ENCODE results near the gene ZBTB46. TPM values are rescaled to one million over a fixed set of nuclear protein-coding genes. Genes with fewer than 3 reads are reported as not detected.
A peak's percentile ranks its signal among the peaks of the same experiment; 100 is the strongest.
"Not testable (repeated sequence)": the region's sequence is repeated elsewhere in the genome, so short reads cannot be mapped to it uniquely, and the experiment has no call there.

The ZBTB46 gene
- total RNA-seq, result 13.1 TPM
- long read RNA-seq, partial matches to known transcripts, result 10 of 29 reads
- long read RNA-seq, other reads (novel, unspliced or antisense), result 19 of 29 reads

GRCh38 chr20:63830841-63831588, at the start of gene ZBTB46:
Gene ZBTB46, minus strand, starts transcription at chr20:63831264. Its CDS starts 40,507 bp downstream, at chr20:63790757.
- intact Hi-C loops (cut with micrococcal nuclease), result no loop called here
- DNase-seq (peak; percentile 88), ATAC-seq (peak; percentile 33)

GRCh38 chr20:63878899-63879663, 48.0 kb upstream of the ZBTB46 start:
- intact Hi-C loops (cut with micrococcal nuclease), result no loop called here
- DNase-seq (no peak), ATAC-seq (no peak)

GRCh38 chr20:63877755-63878470, 46.8 kb upstream of the ZBTB46 start:
- ATAC-seq, result no peak
- intact Hi-C loops (cut with micrococcal nuclease), result no loop called here
- DNase-seq, result no peak

GRCh38 chr20:63876489-63877036, 45.5 kb upstream of the ZBTB46 start:
- no peak for DNase-seq
- intact Hi-C loops (cut with micrococcal nuclease), result no loop called here
- ATAC-seq, result no peak

- DNase-seq; intact Hi-C loops (cut with micrococcal nuclease); ATAC-seq: not testable (repeated sequence)
These were observed 43.2 kb upstream of the ZBTB46 start for GRCh38 chr20:63874241-63874640.

GRCh38 chr20:63873477-63873971, 42.5 kb upstream of the ZBTB46 start:
- DNase-seq, result peak; percentile 53
- ATAC-seq, result peak; percentile 68
- intact Hi-C loops (cut with micrococcal nuclease), result no loop called here

GRCh38 chr20:63868264-63868663, 37.2 kb upstream of the ZBTB46 start:
- DNase-seq (no peak), ATAC-seq (no peak)
- intact Hi-C loops (cut with micrococcal nuclease), result loop anchor here (10.0 kb wide), 1 partner anchor 83 kb away; no protein-coding TSS in a partner anchor

- ATAC-seq, DNase-seq: not testable (repeated sequence)
- intact Hi-C loops (cut with micrococcal nuclease), result loop anchor here (10.0 kb wide), 1 partner anchor 82 kb away; no protein-coding TSS in a partner anchor
These were observed 36.0 kb upstream of the ZBTB46 start for GRCh38 chr20:63867042-63867441.

- intact Hi-C loops (cut with micrococcal nuclease), result loop anchor here (10.0 kb wide), 1 partner anchor 80 kb away; no protein-coding TSS in a partner anchor
These were observed 34.0 kb upstream of the ZBTB46 start, which contains the start of gene TPD52L2 for GRCh38 chr20:63864978-63865640. Gene TPD52L2, plus strand, starts transcription at chr20:63865270. Its CDS starts 96 bp downstream, at chr20:63865366.

GRCh38 chr20:63864545-63864977, 33.5 kb upstream of the ZBTB46 start:
- intact Hi-C loops (cut with micrococcal nuclease), result loop anchor here (10.0 kb wide), 1 partner anchor 80 kb away; no protein-coding TSS in a partner anchor
- ATAC-seq (no peak), DNase-seq (no peak)

More at GRCh38 chr20:63864978-63865640, 34.0 kb upstream of the ZBTB46 start, which contains the start of gene TPD52L2:
- peak; percentile 95 for ATAC-seq
- DNase-seq, result peak; percentile 98

GRCh38 chr20:63863798-63864544, 32.9 kb upstream of the ZBTB46 start:
- ATAC-seq (peak; percentile 84), DNase-seq (peak; percentile 92)
- intact Hi-C loops (cut with micrococcal nuclease), result loop anchor here (10.0 kb wide), 1 partner anchor 79 kb away; no protein-coding TSS in a partner anchor

GRCh38 chr20:63863021-63863797, 32.1 kb upstream of the ZBTB46 start:
- ATAC-seq, result no peak
- DNase-seq, result no peak
- intact Hi-C loops (cut with micrococcal nuclease), result loop anchor here (10.0 kb wide), 1 partner anchor 78 kb away; no protein-coding TSS in a partner anchor

- ATAC-seq, result no peak
- no peak for DNase-seq
- intact Hi-C loops (cut with micrococcal nuclease), result loop anchor here (10.0 kb wide), 1 partner anchor 77 kb away; no protein-coding TSS in a partner anchor
These were observed 31.2 kb upstream of the ZBTB46 start for GRCh38 chr20:63861981-63862901.

- ATAC-seq (no peak), DNase-seq (no peak)
- intact Hi-C loops (cut with micrococcal nuclease), result loop anchor here (10.0 kb wide), 1 partner anchor 77 kb away; no protein-coding TSS in a partner anchor
These were observed 30.4 kb upstream of the ZBTB46 start, which contains the start of gene ABHD16B for GRCh38 chr20:63861365-63861934. Gene ABHD16B, plus strand, starts transcription at chr20:63861498. Its CDS starts 43 bp downstream, at chr20:63861541.

Data from left ventricle myocardium superior (tissue), 1 donor.